Esophagus squamous epithelium (tissue), 4 donors: ENCODE measurements around the gene MAG.

ENCODE experiments used
- CTCF ChIP-seq, 6 experiments: fragments of 450-650 bp in 4 of 6; fragments of 200-600 bp in 2 of 6; sonication (generic) in 2 of 6; IDR thresholded peaks; one replicate each; pipeline ENCODE4 v1.5.1; 2016 to 2019; ENCODE audit warnings: antibody characterized with exemption in 6 of 6, mild to moderate bottlenecking in 4 of 6, moderate library complexity in 4 of 6
- POLR2A ChIP-seq, 4 donors: fragments of 450-650 bp; IDR thresholded peaks; one replicate each; pipeline ENCODE4 v1.6.1; 2017; ENCODE audit warnings: antibody characterized with exemption in 4 of 4, mild to moderate bottlenecking in 4 of 4, moderate library complexity in 3 of 4

GRCh38 chr19:35272122-35272719 is 19.7 kb upstream of the MAG start:
- TF ChIP-seq CTCF (IDR thresholded peaks at IDR 0.05) (no peak), POLR2A (IDR thresholded peaks at IDR 0.05) (no peak)
